HepG2 (cell line): Measurements from ENCODE around the gene UBE2J1. TPM values are rescaled to one million over a fixed set of nuclear protein-coding genes. Genes with fewer than 3 reads are reported as not detected.

Experiments used
- ATAC-seq: fragments of 200-7000 bp; cut with Tn5 transposase; 3 replicates; pipeline ENCODE4 v1.9.1; 2020; ENCODE audit warnings: mild to moderate bottlenecking, moderate library complexity
- BruUV-seq: library from RNA; stranded (reverse); fragments of 400-500 nt; replicated peaks from 2 replicates; lab custom pipeline; 2021; lab: Mats Ljungman, UMichigan
- CTCF ChIA-PET: fragments of 300-600 bp; formaldehyde crosslinking; extraction: SDS; loops from one replicate; lab custom pipeline; 2021; ENCODE audit warnings: low total read pairs, inconsistent platforms, low intra/inter-chr PET ratio; lab: Yijun Ruan, JAX
- POLR2A ChIA-PET: fragments of 350-600 bp; sonication (Branson Sonifier 250); formaldehyde crosslinking; loops from one replicate; lab custom pipeline; 2020; ENCODE audit warnings: antibody characterized with exemption, inconsistent platforms; lab: Yijun Ruan, JAX
- DNase-seq: peaks from one replicate; pipeline ENCODE4 v3.0.0-alpha.2; 2015; ENCODE audit warnings: low spot score
- FAIRE-seq: peaks from 3 replicates; lab custom pipeline; 2011; peaks lifted over from hg19 to GRCh38; lab: Jason Lieb, UNC
- H2AFZ ChIP-seq: one replicate; pipeline ENCODE4 v1.6.1; 2011; ENCODE audit warnings: low read length, inconsistent platforms
- H3K27ac ChIP-seq: fragments of 300-600 bp; 3 replicates; pipeline ENCODE4 v1.8.0; 2011; ENCODE audit warnings: mixed run types, mild to moderate bottlenecking, mixed read lengths, low read length, inconsistent platforms; ENCODE audit not compliant: insufficient read depth; ENCODE audit errors: extremely low read length
- H3K27me3 ChIP-seq, 2 experiments: fragments of 200-600 bp in 1 of 2; 2 replicates in 1 of 2; 3 replicates in 1 of 2; pipeline versions ENCODE4 v1.6.0 to v1.8.0; 2011; ENCODE audit warnings: low read length in 2 of 2, mild to moderate bottlenecking in 2 of 2, moderate library complexity in 2 of 2, inconsistent platforms in 1 of 2; ENCODE audit not compliant: insufficient read depth in 2 of 2, control insufficient read depth in 1 of 2
- H3K36me3 ChIP-seq, 2 experiments: fragments of 200-600 bp in 1 of 2; replicated peaks in 1 of 2; 2 replicates in 1 of 2; 3 replicates in 1 of 2; pipeline versions ENCODE4 v1.5.1 to v1.8.0; 2011; ENCODE audit warnings: low read length in 2 of 2, inconsistent platforms in 1 of 2; ENCODE audit not compliant: insufficient read depth in 2 of 2, control insufficient read depth in 1 of 2
- H3K4me1 ChIP-seq: 2 replicates; pipeline ENCODE4 v1.5.1; 2012; ENCODE audit warnings: low read length, inconsistent platforms; ENCODE audit not compliant: insufficient read depth
- H3K4me2 ChIP-seq: 2 replicates; pipeline ENCODE4 v1.6.0; 2011; ENCODE audit warnings: low read depth, low read length, inconsistent platforms
- H3K4me3 ChIP-seq, 3 experiments: fragments of 200-600 bp in 1 of 3; sonication (generic), shearing (Covaris generic) in 1 of 3; replicated peaks in 1 of 3; 2 replicates each; pipeline ENCODE4 v1.5.1; 2011 to 2016; ENCODE audit warnings: low read length in 3 of 3, inconsistent platforms in 2 of 3, low read depth in 2 of 3, mild to moderate bottlenecking in 2 of 3, control low read depth in 1 of 3, mixed read lengths in 1 of 3; ENCODE audit not compliant: insufficient read depth in 1 of 3
- H3K79me2 ChIP-seq: one replicate; pipeline ENCODE4 v1.6.1; 2011; ENCODE audit warnings: low read length, inconsistent platforms; ENCODE audit not compliant: insufficient read depth
- H3K9ac ChIP-seq: 2 replicates; pipeline ENCODE4 v1.6.0; 2011; ENCODE audit warnings: mild to moderate bottlenecking, low read depth, low read length, inconsistent platforms; ENCODE audit not compliant: insufficient read depth
- H3K9me3 ChIP-seq: 2 replicates; pipeline ENCODE4 v1.5.1; 2012; ENCODE audit warnings: mild to moderate bottlenecking, low read length
- H4K20me1 ChIP-seq: 2 replicates; pipeline ENCODE4 v1.6.0; 2011; ENCODE audit warnings: inconsistent platforms, mild to moderate bottlenecking, low read length, moderate library complexity; ENCODE audit not compliant: insufficient read depth
- ETV6 ChIP-seq: sonication (generic); formaldehyde crosslinking; conservative IDR thresholded peaks from 2 replicates; pipeline ENCODE4 v1.4.0; 2020; ENCODE audit warnings: missing genetic modification reagents
- HNRNPK ChIP-seq: fragments of 200-400 bp; formaldehyde crosslinking; IDR thresholded peaks from 2 replicates; pipeline ENCODE4 v1.6.1; 2018; ENCODE audit warnings: low read length, low read depth, moderate library complexity, mild to moderate bottlenecking; ENCODE audit not compliant: poor library complexity, severe bottlenecking
- KDM2A ChIP-seq: sonication (generic); formaldehyde crosslinking; IDR thresholded peaks from 2 replicates; pipeline ENCODE4 v1.4.0; 2020; ENCODE audit warnings: low read depth, missing genetic modification reagents, borderline replicate concordance
- RAD21 ChIP-seq: fragments of 450-650 bp; formaldehyde crosslinking; IDR thresholded peaks from 2 replicates; pipeline ENCODE4 v1.5.0; 2020; ENCODE audit warnings: mild to moderate bottlenecking
- SIX1 ChIP-seq: sonication (generic); formaldehyde crosslinking; IDR thresholded peaks from 2 replicates; pipeline ENCODE4 v1.4.0; 2020; ENCODE audit warnings: missing genetic modification reagents, borderline replicate concordance
- SIX4 ChIP-seq: sonication (generic); formaldehyde crosslinking; IDR thresholded peaks from 2 replicates; pipeline ENCODE4 v1.4.0; 2020; ENCODE audit warnings: missing genetic modification reagents
- SNAI1 ChIP-seq: sonication (generic); formaldehyde crosslinking; IDR thresholded peaks from 2 replicates; pipeline ENCODE4 v1.5.0; 2020; ENCODE audit warnings: mild to moderate bottlenecking, missing genetic modification reagents, borderline replicate concordance
- ZNF629 ChIP-seq: sonication (generic); formaldehyde crosslinking; conservative IDR thresholded peaks from 2 replicates; pipeline ENCODE4 v1.5.0; 2020; ENCODE audit warnings: missing genetic modification reagents
- ZNF652 ChIP-seq: IDR thresholded peaks from 2 replicates; pipeline ENCODE4 v1.6.1; 2016; ENCODE audit warnings: low read depth, borderline replicate concordance
- ZNF777 ChIP-seq: sonication (generic); formaldehyde crosslinking; IDR thresholded peaks from 2 replicates; pipeline ENCODE4 v1.4.0; 2020; ENCODE audit warnings: missing genetic modification reagents
- WGBS: methylation state at CpG from one replicate; pipeline ENCODE4 v1.1.6; 2017; ENCODE audit warnings: low lambda C conversion rate; 5-methylcytosine and 5-hydroxymethylcytosine counted together
- in situ Hi-C: cut with HindIII; loops from 2 replicates; pipeline ENCODE4 v1.10.0; 2017; ENCODE audit warnings: low pct_unique_long_range_greater_than_20kb; ENCODE audit not compliant: extremely low pct_ligation_motif_present
- intact Hi-C: fragments of 100-400 bp; cut with micrococcal nuclease; formaldehyde crosslinking; loops from one replicate; pipeline ENCODE4 v1.10.0; 2022; ENCODE audit not compliant: unreplicated experiment
- polyA plus RNA-seq, 8 experiments: library from polyadenylated mRNA; depleted of rRNA in 3 of 8; stranded (reverse) in 7 of 8; unstranded in 1 of 8; fragments of >200 nt; fragmentation: Illumina TruSeq in 4 of 8; extraction: Trizol in 4 of 8; gene quantifications; 2 replicates each; pipeline versions ENCODE4 v1.2.1 to v1.2.3, GENCODE V29; 2011 to 2016; ENCODE audit warnings: low read depth in 4 of 8, missing spikeins in 1 of 8, mixed read lengths in 1 of 8; ENCODE audit not compliant: insufficient read depth in 1 of 8
- total RNA-seq, 5 experiments: library from RNA; depleted of rRNA; stranded (reverse); fragments of >200 nt; fragmentation: Illumina TruSeq; extraction: Trizol; gene quantifications; 2 replicates each; pipeline ENCODE4 v1.2.3, GENCODE V29; 2016; ENCODE audit warnings: low read depth in 1 of 5
- TF ChIP-seq, protein P1 (sequence below), 2 experiments: sonication (generic) in 1 of 2; formaldehyde crosslinking in 1 of 2; IDR thresholded peaks; 2 replicates each; pipeline versions ENCODE4 v1.4.0 to v1.6.1; 2018 to 2020; ENCODE audit warnings: missing genetic modification reagents in 2 of 2, borderline replicate concordance in 1 of 2, low read depth in 1 of 2, mild to moderate bottlenecking in 1 of 2, missing biosample characterization in 1 of 2
- TF ChIP-seq, protein P2 (sequence below): sonication (generic); formaldehyde crosslinking; IDR thresholded peaks from 2 replicates; pipeline ENCODE4 v1.4.0; 2020; ENCODE audit warnings: low read depth, mild to moderate bottlenecking, missing genetic modification reagents

UBE2J1 gene
- total and polyA plus RNA-seq, 2 of the 13 experiments (the other 11 are each of a cell fraction or from before 2014, with no cell fraction given): 19.3 to 24.6 TPM

DNA sequence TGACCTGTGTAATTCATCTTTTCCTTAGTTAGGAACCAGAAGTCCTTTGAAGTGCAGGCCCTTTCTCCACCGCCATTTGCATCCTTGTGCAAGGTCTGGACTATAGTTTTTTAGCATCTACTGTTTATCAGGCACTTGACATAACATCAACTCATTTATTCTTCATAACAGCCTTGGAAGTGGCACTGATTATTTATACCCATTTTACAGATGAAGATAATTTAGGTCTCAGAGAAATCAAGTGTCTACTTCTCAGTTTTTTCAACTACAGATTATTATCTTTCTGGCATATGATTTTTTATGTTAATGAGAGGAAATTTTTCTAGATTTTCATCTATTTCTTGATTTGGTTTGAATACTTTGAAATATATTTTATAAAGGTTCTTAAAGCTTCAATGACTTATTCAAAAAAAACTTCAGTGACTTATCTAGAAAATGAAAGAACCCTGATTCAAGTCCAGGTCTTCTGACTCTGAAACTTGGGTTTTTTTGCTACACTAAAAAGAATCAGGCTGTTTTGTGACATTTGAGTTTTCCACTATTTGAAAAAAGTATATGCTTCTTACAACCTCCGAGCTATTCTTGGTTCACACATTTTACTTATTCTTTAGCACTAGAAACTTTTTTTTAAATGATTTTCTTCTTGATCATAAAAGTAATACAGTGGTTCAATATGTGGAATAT, 3.1 kb upstream of the UBE2J1 start:
- CTCF ChIA-PET: no interaction called here
- Histone ChIP-seq H3K4me3 (no peak overlapping the region), H3K4me1 (peaks cover 24% of the 10 kb centered on the region), H4K20me1 (no peaks in the 10 kb centered on the region), H3K9ac (no peak overlapping the region), H3K27me3 (no peaks in the 10 kb centered on the region), H3K27ac (no peak overlapping the region)
- BruUV-seq: no TSS peak
- ATAC-seq (no peak), DNase-seq (no peak)
- POLR2A ChIA-PET: interaction anchor here (0.7 kb wide), 1 partner anchor 1653 kb away, joined by 4 read pairs; no protein-coding TSS in a partner anchor
- TF ChIP-seq ZNF777 (CRISPR knock-in tag) (no peak), ZNF629 (peak; percentile 29; the same call in 1 of the 2 replicates)
- TF ChIP-seq, all 625 proteins: peak for 1
- in situ Hi-C loops: no loop called here
- H3K36me3 ChIP-seq: no peaks in the 10 kb centered on the region
- peaks cover 13% of the 10 kb centered on the region for H3K79me2 ChIP-seq
- H3K4me2 ChIP-seq: no peak overlapping the region
- WGBS: 63% methylated on average over 2 of the region's 2 CpGs
- no peaks in the 10 kb centered on the region for H3K9me3 ChIP-seq
- no peak overlapping the region for H2AFZ ChIP-seq
- FAIRE-seq: no peak
- intact Hi-C loops: no loop called here

DNA sequence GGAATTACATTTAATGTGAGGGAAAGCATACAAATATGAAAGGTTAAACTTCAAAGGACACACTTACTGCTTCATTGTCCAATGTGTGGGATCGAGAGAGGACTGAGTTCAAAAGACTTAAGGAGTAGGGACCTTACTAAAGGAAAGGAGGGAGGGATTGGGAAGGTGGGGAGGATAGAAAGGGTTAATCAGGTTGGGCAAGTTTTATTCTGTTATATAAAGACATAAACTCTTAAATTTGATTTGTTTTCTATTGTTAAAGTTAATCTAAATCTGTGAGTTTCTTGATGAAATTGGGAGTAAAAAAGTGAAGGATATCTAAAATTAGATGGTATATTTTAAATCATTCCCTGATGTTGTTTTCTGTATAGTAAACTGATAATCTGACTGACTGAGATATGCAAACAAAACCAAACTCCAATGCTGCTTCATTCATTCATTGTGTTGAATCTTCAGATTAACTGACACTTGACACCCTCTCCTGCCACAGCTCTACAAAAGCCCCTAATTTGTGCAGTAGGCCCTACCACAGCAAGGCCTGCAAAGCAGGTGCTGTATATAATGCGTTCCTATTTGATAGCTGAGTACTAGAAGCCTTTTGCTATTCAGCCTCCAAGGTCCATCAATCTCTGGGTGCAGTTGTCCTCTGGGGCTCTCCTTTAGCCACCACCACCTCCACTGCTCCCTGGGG, 1.3 kb upstream of the UBE2J1 start:
- no peak overlapping the region for H3K9ac ChIP-seq
- no peak overlapping the region for H3K4me3 ChIP-seq
- peak; percentile 51; the same call in 1 of the 2 replicates for TF ChIP-seq SIX1
- TF ChIP-seq, protein P1, sequence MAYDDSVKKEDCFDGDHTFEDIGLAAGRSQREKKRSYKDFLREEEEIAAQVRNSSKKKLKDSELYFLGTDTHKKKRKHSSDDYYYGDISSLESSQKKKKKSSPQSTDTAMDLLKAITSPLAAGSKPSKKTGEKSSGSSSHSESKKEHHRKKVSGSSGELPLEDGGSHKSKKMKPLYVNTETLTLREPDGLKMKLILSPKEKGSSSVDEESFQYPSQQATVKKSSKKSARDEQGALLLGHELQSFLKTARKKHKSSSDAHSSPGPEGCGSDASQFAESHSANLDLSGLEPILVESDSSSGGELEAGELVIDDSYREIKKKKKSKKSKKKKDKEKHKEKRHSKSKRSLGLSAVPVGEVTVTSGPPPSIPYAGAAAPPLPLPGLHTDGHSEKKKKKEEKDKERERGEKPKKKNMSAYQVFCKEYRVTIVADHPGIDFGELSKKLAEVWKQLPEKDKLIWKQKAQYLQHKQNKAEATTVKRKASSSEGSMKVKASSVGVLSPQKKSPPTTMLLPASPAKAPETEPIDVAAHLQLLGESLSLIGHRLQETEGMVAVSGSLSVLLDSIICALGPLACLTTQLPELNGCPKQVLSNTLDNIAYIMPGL (CRISPR knock-in tag; IDR thresholded peaks at IDR 0.05; ENCODE audit: borderline replicate concordance in 1 of 2, low read depth in 1 of 2): no peak
- TF ChIP-seq ETV6: no peak
- TF ChIP-seq, protein P2, sequence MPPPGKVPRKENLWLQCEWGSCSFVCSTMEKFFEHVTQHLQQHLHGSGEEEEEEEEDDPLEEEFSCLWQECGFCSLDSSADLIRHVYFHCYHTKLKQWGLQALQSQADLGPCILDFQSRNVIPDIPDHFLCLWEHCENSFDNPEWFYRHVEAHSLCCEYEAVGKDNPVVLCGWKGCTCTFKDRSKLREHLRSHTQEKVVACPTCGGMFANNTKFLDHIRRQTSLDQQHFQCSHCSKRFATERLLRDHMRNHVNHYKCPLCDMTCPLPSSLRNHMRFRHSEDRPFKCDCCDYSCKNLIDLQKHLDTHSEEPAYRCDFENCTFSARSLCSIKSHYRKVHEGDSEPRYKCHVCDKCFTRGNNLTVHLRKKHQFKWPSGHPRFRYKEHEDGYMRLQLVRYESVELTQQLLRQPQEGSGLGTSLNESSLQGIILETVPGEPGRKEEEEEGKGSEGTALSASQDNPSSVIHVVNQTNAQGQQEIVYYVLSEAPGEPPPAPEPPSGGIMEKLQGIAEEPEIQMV (CRISPR knock-in tag): no peak
- TF ChIP-seq ZNF652: peak; percentile 73; the same call in 1 of the 2 replicates
- TF ChIP-seq RAD21: no peak
- TF ChIP-seq SNAI1 (CRISPR knock-in tag): 0 out of 2 replicates have a peak, but pooled peaks have one; percentile 0
- peak; percentile 63; the same call in 1 of the 2 replicates for TF ChIP-seq SIX4
- TF ChIP-seq KDM2A (CRISPR knock-in tag): no peak
- TF ChIP-seq HNRNPK: peak; percentile 55
- TF ChIP-seq, all 625 proteins: peak for 5
- no peaks in the 10 kb centered on the region; a peak in 1 of 5 replicates for H3K36me3 ChIP-seq
- DNase-seq (peak; percentile 16), FAIRE-seq (no peak), ATAC-seq (no peak)
- in situ Hi-C loops (no loop called here), intact Hi-C loops (no loop called here)
- ChIA-PET CTCF (no interaction called here), POLR2A (interaction anchor here (0.9 kb wide), 1 partner anchor 18 kb away, joined by 3 read pairs; no protein-coding TSS in a partner anchor)
- no peaks in the 10 kb centered on the region for H3K27me3 ChIP-seq
- H3K27ac ChIP-seq: no peak overlapping the region
- no peak overlapping the region for H2AFZ ChIP-seq
- BruUV-seq: no TSS peak
- H4K20me1 ChIP-seq: no peaks in the 10 kb centered on the region
- 61% methylated on average over 2 of the region's 2 CpGs for WGBS
- peaks cover 42% of the 10 kb centered on the region for H3K4me1 ChIP-seq
- H3K4me2 ChIP-seq: 0 out of 2 replicates have a peak overlapping the region, but pooled peaks have one; percentile 75
- no peaks in the 10 kb centered on the region for H3K9me3 ChIP-seq
- peaks cover 31% of the 10 kb centered on the region for H3K79me2 ChIP-seq
